ENCODE results near the gene MET.
A peak's percentile ranks its signal among the peaks of the same experiment; 100 is the strongest.

The MET gene

GRCh38 chr7:116829041-116829440 lies 157.0 kb downstream of the MET start:
- Mint-ChIP-seq H3K4me1 (no peaks in the 10 kb centered on the region), H3K36me3 (ENCODE audit: low read depth) (no peaks in the 10 kb centered on the region), H3K27ac (no peak overlapping the region), H3K27me3 (ENCODE audit: low read depth, poor library complexity) (peaks cover 14% of the 10 kb centered on the region), H3K9me3 (peaks cover 18% of the 10 kb centered on the region), H3K4me3 (no peak overlapping the region)
- TF ChIP-seq CTCF (IDR thresholded peaks at IDR 0.05), result no peak
- DNase-seq, result no peak

- TF ChIP-seq CTCF (IDR thresholded peaks at IDR 0.05), result no peak
- peaks cover 17% of the 10 kb centered on the region for H3K27me3 Mint-ChIP-seq (ENCODE audit: low read depth, poor library complexity)
- H3K4me1 Mint-ChIP-seq, result no peaks in the 10 kb centered on the region
- no peak for DNase-seq
- peaks cover 14% of the 10 kb centered on the region for H3K9me3 Mint-ChIP-seq
- peak overlapping the region; percentile 63 for H3K27ac Mint-ChIP-seq
- H3K36me3 Mint-ChIP-seq (ENCODE audit: low read depth), result no peaks in the 10 kb centered on the region
- H3K4me3 Mint-ChIP-seq, result no peak overlapping the region
Measured at GRCh38 chr7:116829493-116829892, 157.5 kb downstream of the MET start.

- Mint-ChIP-seq H3K27ac (no peak overlapping the region), H3K27me3 (ENCODE audit: low read depth, poor library complexity) (peaks cover 14% of the 10 kb centered on the region), H3K9me3 (no peaks in the 10 kb centered on the region), H3K4me3 (no peak overlapping the region), H3K36me3 (ENCODE audit: low read depth) (no peaks in the 10 kb centered on the region), H3K4me1 (no peaks in the 10 kb centered on the region)
- DNase-seq, result no peak
- TF ChIP-seq CTCF (IDR thresholded peaks at IDR 0.05), result no peak
Measured at GRCh38 chr7:116832692-116833091, 160.7 kb downstream of the MET start.

GRCh38 chr7:116834815-116835504 lies 163.0 kb downstream of the MET start:
- DNase-seq, result no peak
- Mint-ChIP-seq H3K4me3 (no peak overlapping the region), H3K9me3 (no peaks in the 10 kb centered on the region), H3K27me3 (ENCODE audit: low read depth, poor library complexity) (peaks cover 13% of the 10 kb centered on the region), H3K36me3 (ENCODE audit: low read depth) (no peaks in the 10 kb centered on the region), H3K27ac (no peak overlapping the region), H3K4me1 (no peaks in the 10 kb centered on the region)
- TF ChIP-seq CTCF (IDR thresholded peaks at IDR 0.05), result no peak

GRCh38 chr7:116836048-116836447 lies 164.1 kb downstream of the MET start:
- peaks cover 13% of the 10 kb centered on the region for H3K27me3 Mint-ChIP-seq (ENCODE audit: low read depth, poor library complexity)
- no peaks in the 10 kb centered on the region for H3K4me1 Mint-ChIP-seq
- no peak overlapping the region for H3K27ac Mint-ChIP-seq
- DNase-seq, result no peak
- H3K36me3 Mint-ChIP-seq (ENCODE audit: low read depth), result no peaks in the 10 kb centered on the region
- no peak for TF ChIP-seq CTCF (IDR thresholded peaks at IDR 0.05)
- H3K4me3 Mint-ChIP-seq, result no peak overlapping the region
- H3K9me3 Mint-ChIP-seq, result no peaks in the 10 kb centered on the region

GRCh38 chr7:116836911-116837310 lies 164.9 kb downstream of the MET start:
- no peaks in the 10 kb centered on the region for H3K9me3 Mint-ChIP-seq

More at GRCh38 chr7:116836911-116837310, 164.9 kb downstream of the MET start:
- Mint-ChIP-seq H3K4me1 (no peaks in the 10 kb centered on the region), H3K27ac (no peak overlapping the region), H3K36me3 (ENCODE audit: low read depth) (no peaks in the 10 kb centered on the region), H3K27me3 (ENCODE audit: low read depth, poor library complexity) (peaks cover 10% of the 10 kb centered on the region), H3K4me3 (no peak overlapping the region)
- no peak for TF ChIP-seq CTCF (IDR thresholded peaks at IDR 0.05)
- no peak for DNase-seq
